Ectodermal cell (in vitro differentiated cells): ENCODE results near the gene LTB.
A peak's percentile ranks its signal among the peaks of the same experiment; 100 is the strongest.

Experiments
- H3K27ac ChIP-seq: 2 replicates; pipeline ENCODE4 v1.7.0; 2013; ENCODE audit warnings: mild to moderate bottlenecking, low read depth, low read length; ENCODE audit not compliant: insufficient read depth, poor library complexity, severe bottlenecking
- H3K27me3 ChIP-seq: 2 replicates; pipeline ENCODE4 v1.7.0; 2013; ENCODE audit warnings: mild to moderate bottlenecking, low read length; ENCODE audit not compliant: insufficient read depth, control insufficient read depth, poor library complexity, severe bottlenecking
- H3K36me3 ChIP-seq: one replicate; pipeline ENCODE4 v1.7.0; 2013; ENCODE audit warnings: low read length; ENCODE audit not compliant: control insufficient read depth, insufficient read depth
- H3K4me1 ChIP-seq: one replicate; pipeline ENCODE4 v1.7.0; 2013; ENCODE audit warnings: low read length; ENCODE audit not compliant: control insufficient read depth, insufficient read depth
- H3K4me3 ChIP-seq: 2 replicates; pipeline ENCODE4 v1.7.0; 2013; ENCODE audit warnings: low read depth, low read length, control low read depth; ENCODE audit not compliant: insufficient read depth
- H3K9me3 ChIP-seq: 2 replicates; pipeline ENCODE4 v1.7.0; 2013; ENCODE audit warnings: mild to moderate bottlenecking, low read length, moderate library complexity; ENCODE audit not compliant: control insufficient read depth
- WGBS, 2 experiments: methylation state at CpG; one replicate each; pipeline ENCODE4 v1.1.7; 2013; ENCODE audit warnings: missing lambda C conversion rate in 2 of 2; 5-methylcytosine and 5-hydroxymethylcytosine counted together

The LTB gene

DNA sequence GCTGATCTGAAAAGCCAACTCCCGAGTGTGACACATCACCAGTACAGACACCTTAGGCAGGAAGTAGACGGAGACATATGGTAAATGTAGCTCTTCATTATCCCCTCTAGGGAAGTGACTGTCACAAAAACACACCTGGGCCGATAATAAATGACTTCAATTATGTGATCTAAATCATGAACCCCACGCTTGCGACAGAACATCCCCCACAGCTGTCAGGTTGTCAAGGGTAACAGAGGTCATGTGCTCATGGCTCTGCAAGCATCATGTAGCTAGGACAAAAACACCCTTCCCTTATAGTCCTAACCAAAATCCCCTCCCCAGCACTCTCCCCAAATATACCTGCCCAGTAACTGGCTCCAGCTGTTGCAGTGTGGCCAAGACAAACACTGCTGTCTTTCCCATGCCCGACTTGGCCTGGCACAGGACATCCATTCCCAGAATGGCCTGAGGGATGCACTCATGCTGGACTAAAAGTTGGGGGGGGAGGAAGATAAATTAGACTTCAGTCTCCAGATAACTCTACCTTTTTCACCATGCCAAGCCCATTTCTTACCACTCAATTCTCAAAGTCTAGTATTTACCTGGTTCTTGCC lies 43.3 kb downstream of the LTB start:
- Histone ChIP-seq H3K9me3 (no peaks in the 10 kb centered on the region), H3K27me3 (no peaks in the 10 kb centered on the region), H3K4me1 (peaks cover 14% of the 10 kb centered on the region), H3K27ac (no peak overlapping the region), H3K36me3 (peaks cover 50% of the 10 kb centered on the region), H3K4me3 (peak overlapping the region; percentile 97)
- WGBS, 2 experiments: 91 to 93% methylated on average over 6 of the region's 6 CpGs

DNA sequence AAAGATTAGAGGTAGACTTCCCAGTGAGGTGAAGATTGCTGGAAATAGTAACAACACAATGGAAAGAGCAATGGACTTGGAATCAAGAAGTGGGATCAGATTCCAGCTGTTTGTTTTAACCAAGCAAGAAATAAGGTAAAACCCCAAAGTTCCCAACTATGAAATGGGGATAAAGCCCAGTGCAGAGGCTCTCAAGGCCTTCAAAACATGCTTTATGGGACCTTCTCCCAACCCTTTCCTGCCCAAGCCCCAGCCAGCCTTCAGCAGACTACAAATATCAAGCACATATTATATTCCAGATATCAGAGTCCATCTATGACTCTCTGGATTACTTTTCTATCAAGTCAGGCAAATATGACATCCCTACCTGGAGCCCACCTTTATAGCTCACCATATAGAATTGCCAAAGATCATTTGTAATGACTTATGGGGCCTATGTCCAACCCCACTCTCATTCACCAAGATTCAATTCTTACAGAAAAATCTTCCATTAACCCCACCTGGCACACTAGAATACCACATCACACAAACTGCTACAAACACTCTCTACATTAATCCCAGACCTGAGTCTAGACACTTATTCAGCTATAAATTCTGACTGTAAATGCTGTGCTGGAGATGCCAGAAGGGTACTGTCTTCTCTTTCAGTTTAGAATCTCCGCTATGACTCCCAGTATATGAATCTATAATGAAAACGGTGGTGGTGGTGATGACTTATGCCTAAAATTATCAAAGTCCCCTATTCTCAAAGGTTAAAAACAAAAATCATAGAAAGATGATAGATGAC lies 46.5 kb downstream of the LTB start:
- 81% methylated on average over 2 of the region's 2 CpGs; no CpG with 5 or more reads in 1 of the 2 experiments for WGBS, 2 experiments
- no peaks in the 10 kb centered on the region for H3K9me3 ChIP-seq
- peaks cover 67% of the 10 kb centered on the region for H3K36me3 ChIP-seq
- no peak overlapping the region for H3K4me3 ChIP-seq
- no peak overlapping the region for H3K27ac ChIP-seq
- no peaks in the 10 kb centered on the region for H3K27me3 ChIP-seq
- H3K4me1 ChIP-seq: peaks cover 14% of the 10 kb centered on the region

GRCh38 chr6:31534521-31535040 lies 47.6 kb downstream of the LTB start:
- no peak overlapping the region for H3K27ac ChIP-seq
- H3K4me3 ChIP-seq: no peak overlapping the region
- H3K4me1 ChIP-seq: peaks cover 6% of the 10 kb centered on the region
- no peaks in the 10 kb centered on the region for H3K9me3 ChIP-seq
- WGBS, 2 experiments: 94% methylated on average over 24 of the region's 24 CpGs
- H3K36me3 ChIP-seq: peaks cover 69% of the 10 kb centered on the region
- no peaks in the 10 kb centered on the region for H3K27me3 ChIP-seq

GRCh38 chr6:31534011-31534410 lies 48.2 kb downstream of the LTB start:
- no peaks in the 10 kb centered on the region for H3K9me3 ChIP-seq
- no peaks in the 10 kb centered on the region for H3K27me3 ChIP-seq
- peaks cover 4% of the 10 kb centered on the region for H3K4me1 ChIP-seq
- peaks cover 64% of the 10 kb centered on the region for H3K36me3 ChIP-seq
- no peak overlapping the region for H3K4me3 ChIP-seq
- H3K27ac ChIP-seq: no peak overlapping the region
- 92 to 96% methylated on average over 6 of the region's 6 CpGs for WGBS, 2 experiments

GRCh38 chr6:31533455-31533841 lies 48.8 kb downstream of the LTB start:
- Histone ChIP-seq H3K4me3 (no peak overlapping the region), H3K4me1 (no peaks in the 10 kb centered on the region), H3K9me3 (no peaks in the 10 kb centered on the region), H3K27me3 (no peaks in the 10 kb centered on the region), H3K36me3 (peaks cover 58% of the 10 kb centered on the region), H3K27ac (no peak overlapping the region)
- WGBS, 2 experiments: 100% methylated on average over 1 of the region's 1 CpG

DNA sequence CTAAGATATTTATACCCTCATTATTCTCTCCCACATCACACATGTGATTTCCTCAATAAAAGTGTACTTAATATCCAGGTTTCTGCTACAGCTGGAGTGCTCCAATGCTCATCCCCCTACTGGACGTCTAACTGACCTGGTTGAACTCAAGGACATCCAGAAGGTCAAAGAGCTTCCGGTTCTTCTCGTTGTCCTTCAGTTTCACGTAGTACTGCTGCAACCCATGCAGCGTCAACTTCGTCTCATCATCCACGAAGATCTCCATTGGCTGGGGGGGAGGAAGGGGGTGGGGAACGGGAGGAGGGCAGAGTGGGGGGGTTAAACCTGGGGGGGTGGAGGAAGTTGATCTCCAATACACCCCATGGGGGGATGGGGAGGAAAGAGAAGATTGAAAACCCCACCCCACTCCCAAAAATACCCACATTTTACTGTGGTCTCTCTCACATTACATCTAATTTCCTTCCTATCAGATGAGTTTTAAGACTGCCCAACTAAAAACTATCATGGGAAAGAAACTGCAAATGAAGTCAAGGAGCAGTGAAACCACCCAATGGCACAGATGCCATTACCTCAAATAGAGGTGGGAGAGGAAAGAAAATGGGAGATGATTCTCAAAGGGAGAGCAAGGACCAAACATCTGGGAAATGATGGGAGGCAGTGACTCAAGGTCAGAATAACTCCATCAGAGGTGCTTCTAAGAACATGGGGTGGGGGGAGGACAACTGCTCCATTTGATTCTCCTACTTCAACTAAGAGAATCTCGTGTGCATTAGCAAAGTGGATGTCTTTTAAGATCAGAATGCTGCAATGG lies 49.4 kb downstream of the LTB start:
- 94 to 96% methylated on average over 5 to 8 of the region's 9 CpGs for WGBS, 2 experiments
- Histone ChIP-seq H3K9me3 (no peaks in the 10 kb centered on the region), H3K36me3 (peaks cover 56% of the 10 kb centered on the region), H3K27me3 (no peaks in the 10 kb centered on the region), H3K4me3 (no peak overlapping the region), H3K4me1 (no peaks in the 10 kb centered on the region), H3K27ac (no peak overlapping the region)

DNA sequence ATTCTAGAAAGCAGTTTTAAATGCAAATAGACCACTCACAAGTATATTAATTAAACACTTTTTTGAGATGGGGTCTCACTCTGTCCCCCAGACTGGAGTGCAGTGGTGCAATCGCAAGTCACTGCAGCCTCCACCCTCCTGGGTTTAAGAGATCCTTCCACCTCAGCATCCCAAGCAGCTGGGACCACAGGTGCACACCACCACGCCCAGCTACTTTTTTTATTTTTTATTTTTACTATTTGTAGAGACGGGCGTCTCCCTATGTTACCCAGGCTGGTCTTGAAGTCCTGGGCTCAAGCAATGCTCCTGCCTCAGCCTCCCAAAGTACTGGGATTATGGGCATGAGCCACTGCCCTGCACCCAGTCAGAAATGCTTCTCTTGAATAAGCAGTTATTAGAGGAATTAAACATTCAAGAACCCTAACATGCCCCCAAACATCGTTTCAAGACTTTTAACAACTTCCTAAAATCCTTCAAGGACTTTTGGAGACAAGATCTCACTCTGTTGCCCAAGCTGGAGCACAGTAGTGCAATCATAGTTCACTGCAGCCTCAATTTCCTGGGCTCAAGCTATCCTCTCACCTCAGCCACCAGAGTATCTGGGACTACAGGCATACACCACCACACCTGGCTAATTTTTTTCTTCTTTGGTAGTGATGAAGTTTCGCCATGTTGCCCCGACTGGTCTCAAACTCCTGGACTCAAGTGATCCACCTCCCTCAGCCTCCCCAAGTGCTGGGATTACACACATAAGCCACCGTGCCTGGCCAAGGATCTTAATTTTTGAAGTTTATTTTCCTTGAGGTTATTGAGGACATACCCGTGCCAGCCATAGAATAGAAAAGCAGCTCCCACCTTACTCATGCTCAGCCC lies 50.2 kb downstream of the LTB start:
- no peaks in the 10 kb centered on the region for H3K9me3 ChIP-seq
- WGBS, 2 experiments: 91 to 92% methylated on average over 8 to 9 of the region's 9 CpGs
- no peaks in the 10 kb centered on the region for H3K27me3 ChIP-seq
- H3K27ac ChIP-seq: no peak overlapping the region
- H3K36me3 ChIP-seq: peaks cover 51% of the 10 kb centered on the region
- no peak overlapping the region for H3K4me3 ChIP-seq
- H3K4me1 ChIP-seq: no peaks in the 10 kb centered on the region

- Histone ChIP-seq H3K27me3 (no peaks in the 10 kb centered on the region), H3K27ac (no peak overlapping the region), H3K9me3 (no peaks in the 10 kb centered on the region), H3K36me3 (peaks cover 45% of the 10 kb centered on the region), H3K4me3 (no peak overlapping the region), H3K4me1 (no peaks in the 10 kb centered on the region)
- WGBS, 2 experiments: 89 to 98% methylated on average over 5 to 7 of the region's 7 CpGs
Observed at GRCh38 chr6:31531162-31531561, 51.1 kb downstream of the LTB start.

- 93 to 95% methylated on average over 6 of the region's 6 CpGs for WGBS, 2 experiments
- no peak overlapping the region for H3K4me3 ChIP-seq
- H3K27ac ChIP-seq: no peak overlapping the region
- no peaks in the 10 kb centered on the region for H3K9me3 ChIP-seq
- H3K4me1 ChIP-seq: no peaks in the 10 kb centered on the region
- peaks cover 41% of the 10 kb centered on the region for H3K36me3 ChIP-seq
- H3K27me3 ChIP-seq: no peaks in the 10 kb centered on the region
Observed at GRCh38 chr6:31530659-31531058, 51.6 kb downstream of the LTB start.
